Tibial nerve (tissue), 4 donors: Measurements from ENCODE around the gene IDH3A. TPM values are rescaled to one million over a fixed set of nuclear protein-coding genes. Genes with fewer than 3 reads are reported as not detected.

ENCODE experiments used
- DNase-seq, 2 donors: peaks; one replicate each; pipeline ENCODE4 v3.0.0-alpha.2; 2019; ENCODE audit warnings: low spot score in 2 of 2
- H3K27ac ChIP-seq, 4 donors: fragments of 200-600 bp; sonication (generic) in 3 of 4; one replicate each; pipeline ENCODE4 v1.5.1; 2017 to 2019; ENCODE audit warnings: mild to moderate bottlenecking in 1 of 4
- H3K27me3 ChIP-seq, 2 donors: fragments of 200-600 bp; sonication (generic) in 1 of 2; one replicate each; pipeline versions ENCODE4 v1.5.1 to v1.6.0; 2017 to 2019
- H3K36me3 ChIP-seq, 3 donors: fragments of 200-600 bp; sonication (generic); one replicate each; pipeline ENCODE4 v1.5.1; 2018 to 2019
- H3K4me1 ChIP-seq, 4 donors: fragments of 200-600 bp; sonication (generic) in 3 of 4; one replicate each; pipeline ENCODE4 v1.5.1; 2017 to 2019
- H3K4me3 ChIP-seq, 4 donors: fragments of 200-600 bp; sonication (generic) in 3 of 4; one replicate each; pipeline ENCODE4 v1.5.1; 2017 to 2019; ENCODE audit warnings: mild to moderate bottlenecking in 1 of 4, moderate library complexity in 1 of 4
- H3K9me3 ChIP-seq, 4 donors: fragments of 200-600 bp; sonication (generic) in 3 of 4; one replicate each; pipeline ENCODE4 v1.5.1; 2017 to 2019
- EP300 ChIP-seq, 2 donors: sonication (generic); formaldehyde crosslinking; IDR thresholded peaks; one replicate each; pipeline ENCODE4 v1.6.1; 2017; ENCODE audit warnings: antibody characterized with exemption in 2 of 2, mild to moderate bottlenecking in 1 of 2
- POLR2A ChIP-seq, 2 donors: fragments of 450-650 bp; IDR thresholded peaks; one replicate each; pipeline ENCODE4 v1.6.1; 2017; ENCODE audit warnings: antibody characterized with exemption in 2 of 2, mild to moderate bottlenecking in 2 of 2, moderate library complexity in 2 of 2
- WGBS, 2 donors: methylation state at CpG; one replicate each; pipeline ENCODE4 v1.1.5; 2018; 5-methylcytosine and 5-hydroxymethylcytosine counted together
- total RNA-seq, 4 donors: library from RNA; depleted of rRNA; stranded (reverse); fragments of >200 nt; gene quantifications; one replicate each; pipeline ENCODE4 v1.1.0, GENCODE V29; 2016
- TF ChIP-seq, protein P1 (sequence below), 5 experiments: fragments of 200-600 bp in 3 of 5; fragments of 450-650 bp in 2 of 5; sonication (generic) in 3 of 5; IDR thresholded peaks; one replicate each; pipeline ENCODE4 v1.5.1; 2016 to 2019; ENCODE audit warnings: antibody characterized with exemption in 5 of 5, mild to moderate bottlenecking in 3 of 5, moderate library complexity in 2 of 5

The IDH3A gene
- total RNA-seq, 4 donors from 2014 or later: 46.9 to 70.7 (median 63.4) TPM

DNA sequence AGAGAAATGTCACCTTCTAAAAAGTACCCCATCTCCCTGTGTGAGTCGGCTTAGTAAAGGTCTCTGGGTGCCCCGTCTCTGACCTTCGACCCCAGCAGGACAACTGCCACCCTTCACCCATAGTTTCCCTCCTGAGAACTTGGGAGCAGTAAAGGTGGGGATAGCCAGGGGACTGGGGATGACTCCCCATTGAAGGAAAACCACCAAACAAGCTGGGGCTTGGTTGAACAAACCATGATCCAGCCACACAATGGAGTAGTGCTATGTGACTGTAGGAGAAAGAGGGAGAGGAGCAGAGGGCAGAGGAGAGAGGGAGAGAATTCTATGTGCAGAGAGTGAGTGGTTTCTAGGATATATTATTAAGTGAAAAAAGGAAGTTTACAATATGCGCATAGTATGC is 33.7 kb downstream of the IDH3A start:
- DNase-seq: no peak
- no peaks in the 10 kb centered on the region for H3K27me3 ChIP-seq
- 93 to 96% methylated on average over 4 of the region's 4 CpGs for WGBS, 2 donors
- no peaks in the 10 kb centered on the region for H3K4me1 ChIP-seq
- H3K36me3 ChIP-seq: no peaks in the 10 kb centered on the region
- no peak overlapping the region for H3K27ac ChIP-seq
- no peak overlapping the region for H3K4me3 ChIP-seq
- no peaks in the 10 kb centered on the region for H3K9me3 ChIP-seq
- TF ChIP-seq EP300 (IDR thresholded peaks at IDR 0.05) (no peak), POLR2A (IDR thresholded peaks at IDR 0.05) (no peak)
- TF ChIP-seq, protein P1, sequence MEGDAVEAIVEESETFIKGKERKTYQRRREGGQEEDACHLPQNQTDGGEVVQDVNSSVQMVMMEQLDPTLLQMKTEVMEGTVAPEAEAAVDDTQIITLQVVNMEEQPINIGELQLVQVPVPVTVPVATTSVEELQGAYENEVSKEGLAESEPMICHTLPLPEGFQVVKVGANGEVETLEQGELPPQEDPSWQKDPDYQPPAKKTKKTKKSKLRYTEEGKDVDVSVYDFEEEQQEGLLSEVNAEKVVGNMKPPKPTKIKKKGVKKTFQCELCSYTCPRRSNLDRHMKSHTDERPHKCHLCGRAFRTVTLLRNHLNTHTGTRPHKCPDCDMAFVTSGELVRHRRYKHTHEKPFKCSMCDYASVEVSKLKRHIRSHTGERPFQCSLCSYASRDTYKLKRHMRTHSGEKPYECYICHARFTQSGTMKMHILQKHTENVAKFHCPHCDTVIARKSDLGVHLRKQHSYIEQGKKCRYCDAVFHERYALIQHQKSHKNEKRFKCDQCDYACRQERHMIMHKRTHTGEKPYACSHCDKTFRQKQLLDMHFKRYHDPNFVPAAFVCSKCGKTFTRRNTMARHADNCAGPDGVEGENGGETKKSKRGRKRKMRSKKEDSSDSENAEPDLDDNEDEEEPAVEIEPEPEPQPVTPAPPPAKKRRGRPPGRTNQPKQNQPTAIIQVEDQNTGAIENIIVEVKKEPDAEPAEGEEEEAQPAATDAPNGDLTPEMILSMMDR (IDR thresholded peaks at IDR 0.05): no peak

DNA sequence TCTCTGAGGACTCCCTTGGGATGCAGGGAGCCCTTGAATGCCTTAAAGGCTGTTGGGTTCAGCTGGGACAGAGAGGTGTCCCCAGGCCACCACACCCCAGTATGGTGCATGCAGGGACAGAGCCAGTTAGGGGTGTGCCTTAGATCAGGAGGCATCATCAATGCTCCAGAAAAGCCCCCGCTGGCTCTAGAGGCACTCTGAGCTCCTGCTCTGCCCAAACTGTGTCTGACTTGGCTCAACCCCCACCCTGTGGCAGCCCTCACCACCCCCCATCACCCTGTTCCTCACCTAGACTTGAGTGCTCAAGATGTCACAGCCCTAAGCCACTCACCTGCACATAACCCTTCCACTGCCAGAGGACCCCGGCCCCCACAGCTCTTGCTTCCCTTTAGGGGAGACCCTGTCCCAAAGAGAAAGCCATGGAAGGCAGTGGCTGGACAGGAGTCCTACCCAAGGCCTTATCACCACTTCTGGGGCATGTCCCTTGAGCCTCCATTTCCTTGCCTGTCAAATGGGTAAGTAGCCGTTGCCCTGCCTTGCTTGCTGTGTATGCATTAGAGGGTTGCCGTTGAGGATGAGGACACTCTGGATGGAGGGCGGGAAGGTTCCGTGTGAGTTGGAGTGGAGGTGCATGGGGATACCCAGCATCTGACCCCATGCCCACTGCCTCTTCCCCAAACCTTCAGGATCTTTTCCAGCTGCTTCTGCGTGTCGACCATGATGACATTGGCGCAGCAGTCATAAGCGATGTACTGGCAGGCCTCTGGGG is 43.8 kb downstream of the IDH3A start:
- WGBS, 2 donors: 93 to 96% methylated on average over 10 of the region's 10 CpGs
- Histone ChIP-seq H3K9me3 (peaks cover 0 to 4% (median 2%) of the 10 kb centered on the region in 4 donors), H3K27me3 (no peaks in the 10 kb centered on the region), H3K4me1 (no peaks in the 10 kb centered on the region), H3K4me3 (no peak overlapping the region), H3K27ac (no peak overlapping the region), H3K36me3 (no peaks in the 10 kb centered on the region)
- TF ChIP-seq POLR2A (IDR thresholded peaks at IDR 0.05) (no peak), EP300 (IDR thresholded peaks at IDR 0.05) (no peak)
- TF ChIP-seq, protein P1 (IDR thresholded peaks at IDR 0.05): no peak
- DNase-seq: no peak

DNA sequence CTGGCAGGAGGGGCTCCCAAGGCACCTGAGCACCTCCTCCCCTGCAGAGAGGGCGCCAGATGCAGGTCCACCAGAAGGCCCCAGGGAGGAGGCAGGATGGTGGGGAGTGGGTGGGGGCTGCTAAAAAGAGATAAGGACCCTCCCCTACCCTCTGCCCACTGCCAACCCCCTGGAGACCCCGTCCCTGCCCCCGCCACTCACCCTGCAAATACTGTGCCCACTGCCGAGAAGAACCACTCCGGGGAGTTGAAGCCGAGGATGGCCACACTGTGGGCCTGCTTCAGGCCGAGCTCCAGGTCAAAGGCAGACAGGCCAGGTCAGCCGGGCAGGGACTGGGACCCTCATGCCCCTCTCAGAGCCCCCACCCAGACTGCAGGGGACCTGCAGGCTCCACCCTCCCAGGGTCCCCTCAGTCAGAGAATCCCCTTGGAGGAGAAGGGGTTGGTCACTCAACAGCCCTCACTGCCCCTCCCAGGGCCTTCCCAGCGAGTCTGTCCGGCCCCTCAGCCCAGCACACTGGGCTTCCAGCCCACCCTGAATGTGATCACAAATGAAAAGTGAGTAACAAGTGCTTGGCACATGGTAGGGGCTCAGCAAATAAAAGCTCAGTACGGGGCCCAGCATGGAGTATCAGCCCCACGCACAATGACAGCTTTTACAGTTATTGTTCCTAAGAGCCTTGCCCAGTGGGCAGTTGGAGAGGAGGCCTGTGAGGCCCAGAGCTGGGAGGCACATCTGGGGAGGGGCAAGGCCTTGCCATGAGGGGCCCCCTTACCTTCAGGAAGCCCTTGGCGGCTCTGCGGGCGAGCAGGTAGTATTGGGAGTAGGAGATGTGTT is 44.8 kb downstream of the IDH3A start:
- Histone ChIP-seq H3K4me1 (no peaks in the 10 kb centered on the region), H3K9me3 (peaks cover 0 to 4% (median 2%) of the 10 kb centered on the region in 4 donors), H3K27me3 (no peaks in the 10 kb centered on the region), H3K4me3 (no peak overlapping the region), H3K27ac (no peak overlapping the region), H3K36me3 (no peaks in the 10 kb centered on the region)
- TF ChIP-seq, protein P1 (IDR thresholded peaks at IDR 0.05): no peak
- TF ChIP-seq EP300 (IDR thresholded peaks at IDR 0.05): no peak
- no peak for TF ChIP-seq POLR2A (IDR thresholded peaks at IDR 0.05)
- no peak for DNase-seq
- WGBS, 2 donors: 82 to 86% methylated on average over 13 of the region's 15 CpGs

DNA sequence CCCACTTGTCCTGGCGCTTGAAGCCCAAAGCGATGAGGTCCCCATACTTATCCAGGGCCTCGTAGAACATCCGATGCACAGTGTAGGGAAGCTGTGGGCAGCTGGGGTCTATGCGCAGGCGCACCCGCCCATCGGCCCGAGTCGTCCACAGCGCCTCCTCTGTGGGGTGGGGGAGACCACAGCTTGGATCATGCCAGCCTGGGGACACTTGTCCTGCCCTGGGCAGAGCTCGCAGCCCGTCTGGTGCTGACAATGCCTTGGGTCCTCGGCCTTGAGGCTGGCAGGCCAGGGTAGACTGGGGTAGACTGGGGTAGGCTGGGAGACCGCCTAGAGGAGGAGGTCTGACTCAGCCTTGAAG is 45.4 kb downstream of the IDH3A start:
- Histone ChIP-seq H3K9me3 (peaks cover 0 to 4% (median 2%) of the 10 kb centered on the region in 4 donors), H3K27ac (no peak overlapping the region), H3K4me3 (no peak overlapping the region), H3K4me1 (no peaks in the 10 kb centered on the region), H3K27me3 (no peaks in the 10 kb centered on the region), H3K36me3 (no peaks in the 10 kb centered on the region)
- WGBS, 2 donors: 91 to 95% methylated on average over 5 to 15 of the region's 15 CpGs
- no peak for TF ChIP-seq POLR2A (IDR thresholded peaks at IDR 0.05)
- TF ChIP-seq EP300 (IDR thresholded peaks at IDR 0.05): no peak
- TF ChIP-seq, protein P1 (IDR thresholded peaks at IDR 0.05): no peak
- no peak for DNase-seq

DNA sequence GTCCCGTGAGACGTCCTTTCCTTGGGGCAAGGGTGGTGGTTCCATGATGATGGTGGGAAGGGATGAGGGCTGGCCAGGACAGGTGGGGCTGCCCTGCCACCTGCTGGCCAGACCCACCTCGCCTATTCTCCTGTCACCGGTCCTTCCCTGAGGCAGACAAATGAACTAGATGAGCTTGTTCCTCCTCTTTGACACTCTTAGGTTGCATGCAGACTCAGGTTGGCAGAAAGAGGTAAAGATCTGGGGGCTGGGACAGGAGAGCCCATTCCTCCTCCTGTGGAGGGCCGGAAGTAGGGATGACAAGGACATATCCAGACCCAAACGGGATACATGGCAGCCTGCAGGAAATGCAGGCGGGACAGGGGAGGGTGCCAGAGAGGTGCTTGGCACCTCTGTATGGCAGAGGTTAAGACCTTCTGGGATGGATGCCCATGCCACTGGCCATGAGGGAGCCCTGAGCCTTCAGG is 46.6 kb downstream of the IDH3A start:
- TF ChIP-seq, protein P1 (IDR thresholded peaks at IDR 0.05): peak; percentile 40 to 66 (median 51)
- no peak for TF ChIP-seq POLR2A (IDR thresholded peaks at IDR 0.05)
- no peak for TF ChIP-seq EP300 (IDR thresholded peaks at IDR 0.05)
- Histone ChIP-seq H3K36me3 (no peaks in the 10 kb centered on the region), H3K4me1 (no peaks in the 10 kb centered on the region), H3K4me3 (no peak overlapping the region), H3K9me3 (peaks cover 0 to 4% (median under 1%) of the 10 kb centered on the region in 4 donors), H3K27me3 (no peaks in the 10 kb centered on the region), H3K27ac (no peak overlapping the region)
- DNase-seq: no peak
- 45 to 55% methylated on average over 7 of the region's 7 CpGs for WGBS, 2 donors
